IMR-90 (cell line): ENCODE data around the gene LGALS4. TPM values are rescaled to one million over a fixed set of nuclear protein-coding genes. Genes with fewer than 3 reads are reported as not detected.

Experiments
- ATAC-seq: fragments of 200-7000 bp; cut with Tn5 transposase; 2 replicates; pipeline ENCODE4 v1.9.1; 2020; ENCODE audit warnings: low read depth, mild to moderate bottlenecking, moderate library complexity
- BruUV-seq: library from RNA; stranded (reverse); fragments of 400-500 nt; replicated peaks from 2 replicates; lab custom pipeline; 2021; lab: Mats Ljungman, UMichigan
- CTCF ChIA-PET: fragments of 300-600 bp; formaldehyde crosslinking; extraction: SDS; loops from one replicate; lab custom pipeline; 2021; ENCODE audit warnings: antibody characterized with exemption; lab: Yijun Ruan, JAX
- POLR2A ChIA-PET: fragments of 300-600 bp; sonication (Branson Sonifier 250); formaldehyde crosslinking; loops from one replicate; lab custom pipeline; 2022; ENCODE audit warnings: antibody characterized with exemption; ENCODE audit not compliant: unreplicated experiment; lab: Charles Lee
- DNase-seq: peaks from one replicate; pipeline ENCODE4 v3.0.0; 2013
- H2AFZ ChIP-seq: replicated peaks from 2 replicates; pipeline ENCODE3; 2013; ENCODE audit warnings: low read length, mild to moderate bottlenecking; ENCODE audit not compliant: poor library complexity
- H2AK5ac ChIP-seq: 2 replicates; pipeline ENCODE4 v1.6.1; 2013; ENCODE audit warnings: low read depth, low read length, inconsistent platforms
- H2AK9ac ChIP-seq: replicated peaks from 2 replicates; pipeline ENCODE3; 2013; ENCODE audit warnings: mild to moderate bottlenecking, low read depth, low read length, moderate library complexity; ENCODE audit not compliant: poor library complexity
- H2BK120ac ChIP-seq: 2 replicates; pipeline ENCODE4 v1.6.1; 2013; ENCODE audit warnings: low read depth, low read length, inconsistent platforms
- H2BK15ac ChIP-seq: 3 replicates; pipeline ENCODE4 v1.6.1; 2013; ENCODE audit warnings: low read depth, low read length, inconsistent platforms
- H2BK20ac ChIP-seq: 2 replicates; pipeline ENCODE4 v1.6.1; 2013; ENCODE audit warnings: low read depth, mild to moderate bottlenecking, inconsistent platforms, low read length, moderate library complexity
- H2BK5ac ChIP-seq: 2 replicates; pipeline ENCODE4 v1.6.1; 2013; ENCODE audit warnings: mild to moderate bottlenecking, low read depth, low read length, inconsistent platforms; ENCODE audit not compliant: poor library complexity, severe bottlenecking
- H3K14ac ChIP-seq: replicated peaks from 2 replicates; pipeline ENCODE4 v1.6.1; 2013; ENCODE audit warnings: low read depth, low read length, inconsistent platforms
- H3K18ac ChIP-seq: 2 replicates; pipeline ENCODE4 v1.6.1; 2013; ENCODE audit warnings: low read depth, low read length, control low read depth
- H3K23ac ChIP-seq: 2 replicates; pipeline ENCODE4 v1.6.1; 2013; ENCODE audit warnings: low read depth, low read length, inconsistent platforms
- H3K27ac ChIP-seq: 2 replicates; pipeline ENCODE4 v1.5.1; 2013; ENCODE audit warnings: mild to moderate bottlenecking, control low read depth, low read length; ENCODE audit not compliant: insufficient read depth
- H3K27me3 ChIP-seq: 2 replicates; pipeline ENCODE4 v1.6.1; 2013; ENCODE audit warnings: low read length; ENCODE audit not compliant: control insufficient read depth, insufficient read depth
- H3K36me3 ChIP-seq: 2 replicates; pipeline ENCODE4 v1.6.1; 2013; ENCODE audit warnings: low read length, mixed read lengths; ENCODE audit not compliant: control insufficient read depth, insufficient read depth
- H3K4ac ChIP-seq: 2 replicates; pipeline ENCODE4 v1.6.1; 2013; ENCODE audit warnings: low read depth, low read length, inconsistent platforms
- H3K4me1 ChIP-seq: 2 replicates; pipeline ENCODE4 v1.6.1; 2013; ENCODE audit warnings: low read length, mixed read lengths; ENCODE audit not compliant: control insufficient read depth, insufficient read depth
- H3K4me2 ChIP-seq: 2 replicates; pipeline ENCODE4 v1.6.1; 2013; ENCODE audit warnings: low read depth, mild to moderate bottlenecking, control low read depth, low read length, moderate library complexity
- H3K4me3 ChIP-seq: 2 replicates; pipeline ENCODE4 v1.5.1; 2013; ENCODE audit warnings: low read depth, mild to moderate bottlenecking, control low read depth, low read length, moderate library complexity; ENCODE audit not compliant: insufficient read depth
- H3K56ac ChIP-seq: 2 replicates; pipeline ENCODE4 v1.6.1; 2013; ENCODE audit warnings: low read length, inconsistent platforms; ENCODE audit not compliant: insufficient read depth; ENCODE audit errors: extremely low read depth
- H3K79me1 ChIP-seq, 2 experiments: 2 replicates each; pipeline ENCODE4 v1.6.1; 2013; ENCODE audit warnings: low read length in 2 of 2, inconsistent platforms in 1 of 2, low read depth in 1 of 2
- H3K9ac ChIP-seq: 2 replicates; pipeline ENCODE4 v1.6.1; 2013; ENCODE audit warnings: low read depth, low read length, control low read depth
- H3K9me1 ChIP-seq: 2 replicates; pipeline ENCODE4 v1.6.1; 2013; ENCODE audit warnings: low read length, inconsistent platforms; ENCODE audit not compliant: insufficient read depth
- H3K9me3 ChIP-seq: 2 replicates; pipeline ENCODE4 v1.6.1; 2013; ENCODE audit warnings: low read length; ENCODE audit not compliant: control insufficient read depth, insufficient read depth
- H4K20me1 ChIP-seq: 2 replicates; pipeline ENCODE4 v1.6.1; 2013; ENCODE audit warnings: low read length, inconsistent platforms; ENCODE audit not compliant: insufficient read depth
- H4K5ac ChIP-seq: 2 replicates; pipeline ENCODE4 v1.6.1; 2013; ENCODE audit warnings: mild to moderate bottlenecking, low read depth, low read length, control low read depth
- H4K8ac ChIP-seq, 2 experiments: 2 replicates each; pipeline ENCODE4 v1.6.1; 2013; ENCODE audit warnings: low read depth in 2 of 2, low read length in 2 of 2, control low read depth in 1 of 2, inconsistent platforms in 1 of 2
- H4K91ac ChIP-seq: 2 replicates; pipeline ENCODE4 v1.6.1; 2013; ENCODE audit warnings: low read depth, low read length, inconsistent platforms; ENCODE audit not compliant: insufficient read depth
- CEBPB ChIP-seq: IDR thresholded peaks from 2 replicates; pipeline ENCODE4 v1.6.1; 2012; ENCODE audit warnings: low read depth, low read length, improper control_type of control experiment
- FOS ChIP-seq: fragments of 150-350 bp; IDR thresholded peaks from 2 replicates; pipeline ENCODE4 v1.6.1; 2016; ENCODE audit warnings: low read depth, low read length
- MAFK ChIP-seq: IDR thresholded peaks from 2 replicates; pipeline ENCODE4 v1.6.1; 2012; ENCODE audit warnings: low read depth, low read length, improper control_type of control experiment
- RAD21 ChIP-seq: IDR thresholded peaks from 2 replicates; pipeline ENCODE4 v1.6.1; 2012; ENCODE audit warnings: low read length, improper control_type of control experiment
- WGBS, 2 experiments: methylation state at CpG; one replicate each; pipeline versions ENCODE4 v1.1.5 to v1.1.7; 2013; ENCODE audit warnings: missing lambda C conversion rate in 2 of 2; ENCODE audit not compliant: insufficient read length in 1 of 2; ENCODE audit errors: extremely low coverage in 2 of 2; 5-methylcytosine and 5-hydroxymethylcytosine counted together
- dilution Hi-C: fragments of 300-500 bp; cut with HindIII; formaldehyde crosslinking; loops from one replicate; pipeline ENCODE4 v1.14.3; 2018; ENCODE audit warnings: low sequenced_read_pairs; ENCODE audit not compliant: unreplicated experiment
- in situ Hi-C: fragments of 300-500 bp; cut with MboI; formaldehyde crosslinking; loops from 3 replicates; pipeline ENCODE4 v1.14.3; 2019; ENCODE audit warnings: low sequenced_read_pairs, inconsistent platforms, mixed read lengths
- intact Hi-C: fragments of 100-400 bp; cut with micrococcal nuclease; formaldehyde crosslinking; loops from 2 replicates; pipeline ENCODE4 v1.10.0; 2022
- polyA plus RNA-seq, 3 experiments: library from polyadenylated mRNA; depleted of rRNA; stranded (reverse); fragments of >200 nt; gene quantifications; 2 replicates each; pipeline ENCODE4 v1.2.3, GENCODE V29; 2012; ENCODE audit warnings: low replicate concordance in 1 of 3
- total RNA-seq: library from RNA; depleted of rRNA; stranded (reverse); fragments of >200 nt; gene quantifications from 2 replicates; pipeline ENCODE4 v1.2.3, GENCODE V29; 2012

Gene LGALS4
- total and polyA plus RNA-seq, 2 of the 4 experiments (the other 2 are of a cell fraction) = 0.29 TPM; not detected in 1

DNA sequence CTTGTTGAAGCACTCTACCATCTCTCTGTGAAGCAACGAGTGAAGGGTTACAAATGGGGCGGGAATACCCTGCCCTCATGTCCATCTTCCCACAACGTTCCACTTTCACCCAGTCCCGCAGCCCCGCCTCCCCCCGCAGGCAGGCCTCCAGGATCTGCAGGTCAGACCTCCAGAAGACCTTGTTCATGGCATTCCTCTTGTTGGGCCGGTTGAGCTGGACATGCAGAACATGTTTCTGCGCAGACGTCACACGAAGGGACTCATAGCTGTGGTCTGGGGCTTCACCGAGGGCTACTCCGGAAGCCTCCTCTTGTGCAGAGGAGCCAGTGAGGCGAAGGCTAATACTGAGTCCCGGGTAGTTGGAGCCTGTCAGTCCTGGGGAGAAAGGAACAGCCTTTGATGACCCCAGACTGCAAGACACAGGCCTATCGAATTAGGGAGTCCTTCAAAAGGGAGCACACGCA is 18.4 kb upstream of the LGALS4 start (continued):
- 0 out of 2 replicates have a peak, but pooled peaks have one; percentile 12 for TF ChIP-seq FOS

DNA sequence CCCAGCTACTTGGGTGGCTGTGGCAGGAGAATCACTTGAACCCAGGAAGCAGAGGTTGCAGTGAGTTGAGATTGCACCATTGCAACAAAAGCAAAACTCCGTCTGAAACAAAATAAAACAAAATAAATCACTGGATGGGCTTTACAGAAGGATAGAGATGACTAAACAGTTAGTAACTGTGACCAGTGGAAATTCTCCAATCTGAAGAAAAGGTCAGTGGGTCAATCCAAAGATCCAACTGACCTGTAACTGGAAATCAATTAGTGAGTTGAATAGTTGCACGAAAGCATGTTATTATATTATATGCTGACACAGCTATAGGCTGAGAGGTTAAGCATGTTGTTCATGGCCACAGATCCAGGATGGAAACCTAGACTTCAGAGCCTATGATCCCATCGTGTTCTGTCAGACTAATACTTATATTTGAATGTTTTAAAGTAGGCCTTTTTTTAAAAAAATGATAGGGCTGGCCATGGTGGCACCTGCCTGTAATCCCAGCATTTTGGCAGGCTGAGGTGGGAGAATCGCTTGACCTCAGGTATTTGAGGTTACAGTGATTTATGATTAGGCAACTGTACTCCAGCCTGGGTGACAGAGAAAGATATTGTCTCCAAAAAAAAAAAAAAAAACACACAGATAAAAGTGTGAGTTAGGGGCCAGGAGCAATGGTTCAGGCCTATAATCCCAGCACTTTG is 17.4 kb upstream of the LGALS4 start:
- BruUV-seq = no TSS peak
- Histone ChIP-seq H2BK20ac (peak overlapping the region; percentile 72; the same call in 1 of the 2 replicates), H3K27me3 (no peaks in the 10 kb centered on the region), H3K9me3 (no peaks in the 10 kb centered on the region), H4K8ac (0 out of 4 replicates have a peak overlapping the region, but pooled peaks of 1 of the 2 experiments have one; percentile 38), H3K79me1 (peaks cover 0 to 33% of the 10 kb centered on the region in 2 experiments; a peak in 2 of 4 replicates), H3K27ac (peak overlapping the region; percentile 32; the same call in 1 of the 2 replicates), H2AFZ (no peak overlapping the region), H3K56ac (no peak overlapping the region), H3K9ac (no peak overlapping the region), H3K4me2 (peak overlapping the region; percentile 21; the same call in 1 of the 2 replicates), H3K4ac (peak overlapping the region; percentile 94; the same call in 1 of the 2 replicates), H2AK9ac (no peak overlapping the region), H2AK5ac (peak overlapping the region; percentile 97), H3K14ac (0 out of 2 replicates have a peak overlapping the region, but pooled peaks have one; percentile 18), H4K20me1 (peaks cover 4% of the 10 kb centered on the region; the same call in 1 of the 2 replicates), H2BK15ac (0 out of 3 replicates have a peak overlapping the region, but pooled peaks have one; percentile 23), H2BK120ac (peak overlapping the region; percentile 32; the same call in 1 of the 2 replicates), H3K36me3 (peaks cover 6% of the 10 kb centered on the region), H4K5ac (no peak overlapping the region), H3K4me3 (no peak overlapping the region), H3K4me1 (peaks cover 13% of the 10 kb centered on the region), H3K18ac (0 out of 2 replicates have a peak overlapping the region, but pooled peaks have one; percentile 10), H4K91ac (peak overlapping the region; percentile 44; the same call in 1 of the 2 replicates), H3K23ac (peak overlapping the region; percentile 66; the same call in 1 of the 2 replicates), H3K9me1 (peaks cover 3% of the 10 kb centered on the region; the same call in 1 of the 2 replicates), H2BK5ac (peak overlapping the region; percentile 68)
- DNase-seq (peak; percentile 65), ATAC-seq (no peak)
- intact Hi-C loops = loop anchor here (2.0 to 5.0 kb wide), 3 partner anchors 19 to 173 kb away; partner anchors contain the start of gene HNRNPL
- peak; percentile 89 for TF ChIP-seq MAFK
- TF ChIP-seq CEBPB = peak; percentile 83
- 0 out of 2 replicates have a peak, but pooled peaks have one; percentile 17 for TF ChIP-seq FOS
- TF ChIP-seq RAD21 = no peak
- CTCF ChIA-PET = no interaction called here
- no CpG with 5 or more reads among the region's 4 CpGs for WGBS, 2 experiments
- dilution Hi-C loops = no loop called here
- in situ Hi-C loops = no loop called here
- POLR2A ChIA-PET = no interaction called here
